PC-9 (cell line): ENCODE data around the gene THSD1. TPM values are rescaled to one million over a fixed set of nuclear protein-coding genes. Genes with fewer than 3 reads are reported as not detected.

Experiments
- BruUV-seq: library from RNA; stranded (reverse); fragments of 400-500 nt; replicated peaks from 2 replicates; lab custom pipeline; 2021; lab: Mats Ljungman, UMichigan
- CTCF ChIA-PET: fragments of 300-600 bp; sonication (Branson Sonifier 250); formaldehyde crosslinking; loops from one replicate; lab custom pipeline; 2022; ENCODE audit warnings: antibody characterized with exemption; lab: Charles Lee
- POLR2A ChIA-PET: fragments of 300-600 bp; sonication (Branson Sonifier 250); formaldehyde crosslinking; loops from one replicate; lab custom pipeline; 2022; ENCODE audit warnings: antibody characterized with exemption; ENCODE audit not compliant: unreplicated experiment; lab: Charles Lee
- DNase-seq, 2 experiments: peaks; one replicate each; pipeline versions ENCODE4 v3.0.0 to v3.0.0-alpha.2; 2015 to 2022; ENCODE audit warnings: mixed read lengths in 1 of 2
- H2AFZ ChIP-seq: fragments of 200-600 bp; sonication (generic); 2 replicates; pipeline ENCODE4 v1.8.1; 2017; ENCODE audit warnings: antibody characterized with exemption
- H3F3A ChIP-seq: fragments of 200-600 bp; sonication (generic); 2 replicates; pipeline ENCODE4 v1.8.1; 2017; ENCODE audit warnings: antibody characterized with exemption, mild to moderate bottlenecking, low read depth; ENCODE audit not compliant: insufficient read depth
- H3K27ac ChIP-seq: fragments of 200-600 bp; sonication (generic); 2 replicates; pipeline ENCODE4 v1.6.1; 2016; ENCODE audit warnings: mixed run types
- H3K27me3 ChIP-seq: fragments of 200-600 bp; sonication (generic); 2 replicates; pipeline ENCODE4 v1.6.1; 2016; ENCODE audit warnings: low read depth, mixed run types; ENCODE audit not compliant: insufficient read depth
- H3K36me3 ChIP-seq: fragments of 200-600 bp; sonication (generic); 2 replicates; pipeline ENCODE4 v1.6.1; 2016; ENCODE audit warnings: low read depth, mixed run types
- H3K4me1 ChIP-seq: fragments of 200-600 bp; sonication (generic); replicated peaks from 2 replicates; pipeline ENCODE4 v1.6.1; 2016; ENCODE audit warnings: mixed run types; ENCODE audit not compliant: insufficient read depth
- H3K4me2 ChIP-seq: fragments of 200-600 bp; sonication (generic); 2 replicates; pipeline ENCODE4 v1.6.1; 2017; ENCODE audit warnings: mixed run types
- H3K4me3 ChIP-seq: fragments of 200-600 bp; sonication (generic); 2 replicates; pipeline ENCODE4 v1.6.1; 2016; ENCODE audit warnings: mixed run types
- H3K79me2 ChIP-seq: fragments of 200-600 bp; sonication (generic); 2 replicates; pipeline ENCODE4 v1.6.1; 2017; ENCODE audit warnings: low read depth, mixed run types
- H3K9me2 ChIP-seq: fragments of 200-600 bp; sonication (generic); 2 replicates; pipeline ENCODE4 v1.8.1; 2017; ENCODE audit warnings: mild to moderate bottlenecking; ENCODE audit not compliant: insufficient read depth
- H3K9me3 ChIP-seq: fragments of 200-600 bp; sonication (generic); 2 replicates; pipeline ENCODE4 v1.8.1; 2016; ENCODE audit warnings: low read depth; ENCODE audit not compliant: insufficient read depth
- H4K20me1 ChIP-seq: fragments of 200-600 bp; sonication (generic); 2 replicates; pipeline ENCODE4 v1.8.1; 2017; ENCODE audit not compliant: insufficient read depth
- EZH2 ChIP-seq: fragments of 200-600 bp; sonication (generic); IDR thresholded peaks from 2 replicates; pipeline ENCODE4 v1.8.0; 2017; ENCODE audit warnings: antibody characterized with exemption, low read depth
- intact Hi-C: fragments of 100-400 bp; cut with micrococcal nuclease; formaldehyde crosslinking; loops from one replicate; pipeline ENCODE4 v1.10.0; 2022; ENCODE audit not compliant: unreplicated experiment
- total RNA-seq: library from RNA; stranded (reverse); gene quantifications from 2 replicates; pipeline ENCODE4 v1.2.3, GENCODE V29; 2021
- TF ChIP-seq, protein P1 (sequence below): fragments of 200-600 bp; sonication (generic); conservative IDR thresholded peaks from 2 replicates; pipeline ENCODE4 v1.6.1; 2017; ENCODE audit warnings: mixed run types, antibody characterized with exemption, mild to moderate bottlenecking, moderate library complexity

The THSD1 gene
- total RNA-seq, 1 experiment from 2014 or later, result 0.33 TPM

DNA sequence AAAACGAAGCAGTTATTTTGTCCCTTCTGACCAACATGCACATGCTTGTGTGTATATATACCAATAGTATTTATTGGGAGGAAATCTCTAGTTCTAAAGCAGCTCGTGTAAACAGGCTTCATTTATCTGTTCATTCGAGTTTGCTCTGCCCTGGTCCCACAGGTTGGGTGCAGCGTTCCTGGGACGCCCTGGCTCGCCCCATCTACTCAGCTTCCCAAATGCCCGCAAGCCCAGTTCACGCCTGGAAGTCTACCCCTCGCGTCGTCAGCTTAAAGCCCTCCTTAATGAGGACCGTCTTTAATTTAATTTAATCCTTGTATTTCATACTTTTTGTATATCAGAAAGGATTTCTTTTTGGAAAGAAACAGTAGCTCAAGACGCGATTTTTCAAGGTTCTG lies 604 bp downstream of the THSD1 start:
- Histone ChIP-seq H3K4me3 (no peak overlapping the region), H3K36me3 (no peaks in the 10 kb centered on the region), H3K27ac (no peak overlapping the region), H3K4me2 (no peak overlapping the region; the same call in 1 of the 2 replicates), H3K4me1 (no peaks in the 10 kb centered on the region), H4K20me1 (no peaks in the 10 kb centered on the region), H3K9me3 (no peaks in the 10 kb centered on the region), H3K27me3 (0 out of 2 replicates have a peak, but pooled peaks cover 4% of the 10 kb centered on the region), H2AFZ (no peak overlapping the region), H3F3A (no peaks in the 10 kb centered on the region; the same call in 1 of the 2 replicates), H3K79me2 (no peaks in the 10 kb centered on the region), H3K9me2 (no peaks in the 10 kb centered on the region)
- DNase-seq, result no peak
- BruUV-seq, result no TSS peak
- CTCF ChIA-PET, result no interaction called here
- POLR2A ChIA-PET, result no interaction called here
- TF ChIP-seq EZH2, result no peak
- TF ChIP-seq, protein P1, sequence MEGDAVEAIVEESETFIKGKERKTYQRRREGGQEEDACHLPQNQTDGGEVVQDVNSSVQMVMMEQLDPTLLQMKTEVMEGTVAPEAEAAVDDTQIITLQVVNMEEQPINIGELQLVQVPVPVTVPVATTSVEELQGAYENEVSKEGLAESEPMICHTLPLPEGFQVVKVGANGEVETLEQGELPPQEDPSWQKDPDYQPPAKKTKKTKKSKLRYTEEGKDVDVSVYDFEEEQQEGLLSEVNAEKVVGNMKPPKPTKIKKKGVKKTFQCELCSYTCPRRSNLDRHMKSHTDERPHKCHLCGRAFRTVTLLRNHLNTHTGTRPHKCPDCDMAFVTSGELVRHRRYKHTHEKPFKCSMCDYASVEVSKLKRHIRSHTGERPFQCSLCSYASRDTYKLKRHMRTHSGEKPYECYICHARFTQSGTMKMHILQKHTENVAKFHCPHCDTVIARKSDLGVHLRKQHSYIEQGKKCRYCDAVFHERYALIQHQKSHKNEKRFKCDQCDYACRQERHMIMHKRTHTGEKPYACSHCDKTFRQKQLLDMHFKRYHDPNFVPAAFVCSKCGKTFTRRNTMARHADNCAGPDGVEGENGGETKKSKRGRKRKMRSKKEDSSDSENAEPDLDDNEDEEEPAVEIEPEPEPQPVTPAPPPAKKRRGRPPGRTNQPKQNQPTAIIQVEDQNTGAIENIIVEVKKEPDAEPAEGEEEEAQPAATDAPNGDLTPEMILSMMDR, result no peak
- intact Hi-C loops, result no loop called here

DNA sequence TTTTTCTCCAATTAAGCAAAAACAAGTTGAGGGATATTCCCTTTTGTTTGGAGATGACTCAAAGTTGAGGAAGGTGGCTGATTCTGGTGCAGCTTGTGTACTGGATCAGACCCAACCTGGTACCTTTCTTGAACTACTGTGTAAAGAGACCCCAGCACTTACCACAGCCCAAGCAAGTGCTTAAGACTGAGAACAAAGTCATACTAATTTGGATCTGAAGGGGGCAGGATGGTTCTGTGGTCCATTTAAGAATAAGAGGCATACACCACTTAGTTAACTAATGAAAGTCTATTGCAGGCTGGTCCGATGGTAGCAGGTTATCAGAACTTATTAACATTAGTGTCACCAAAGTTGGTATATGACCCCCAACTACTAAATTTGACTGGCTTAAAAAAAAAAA lies 6.3 kb downstream of the THSD1 start:
- BruUV-seq, result no TSS peak
- intact Hi-C loops, result no loop called here
- Histone ChIP-seq H3K27me3 (no peaks in the 10 kb centered on the region), H2AFZ (no peak overlapping the region), H3K9me3 (no peaks in the 10 kb centered on the region), H3K9me2 (no peaks in the 10 kb centered on the region), H3K4me2 (no peak overlapping the region), H3K79me2 (no peaks in the 10 kb centered on the region), H3K4me3 (no peak overlapping the region), H3K4me1 (no peaks in the 10 kb centered on the region), H3K27ac (no peak overlapping the region), H3K36me3 (no peaks in the 10 kb centered on the region), H3F3A (no peaks in the 10 kb centered on the region), H4K20me1 (no peaks in the 10 kb centered on the region)
- ChIA-PET POLR2A (no interaction called here), CTCF (no interaction called here)
- TF ChIP-seq EZH2, result no peak
- TF ChIP-seq, protein P1, result no peak
- DNase-seq, result no peak

DNA sequence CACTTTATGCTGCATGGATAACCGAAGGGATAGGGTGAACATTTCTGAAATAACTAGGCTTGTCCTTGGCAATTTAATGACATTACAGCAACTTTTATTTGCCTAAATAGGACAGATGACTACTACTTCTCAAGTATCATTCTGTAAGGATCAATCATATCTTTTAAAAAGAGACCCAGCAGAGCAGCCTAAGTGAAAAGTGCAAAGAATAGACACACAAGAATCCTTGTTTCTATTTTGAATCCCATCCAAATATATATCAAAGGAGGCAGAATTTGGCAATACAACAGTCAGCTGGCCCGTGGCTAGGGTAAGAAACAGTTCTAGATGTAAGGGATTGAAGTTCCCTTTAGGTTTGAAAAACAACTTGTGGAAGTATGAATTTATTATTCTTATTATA lies 6.9 kb downstream of the THSD1 start:
- H3K27me3 ChIP-seq, result no peaks in the 10 kb centered on the region
- H2AFZ ChIP-seq, result no peak overlapping the region
- no peaks in the 10 kb centered on the region for H3K36me3 ChIP-seq
- H3K4me1 ChIP-seq, result no peaks in the 10 kb centered on the region
- H3K79me2 ChIP-seq, result no peaks in the 10 kb centered on the region
- intact Hi-C loops, result no loop called here
- ChIA-PET CTCF (no interaction called here), POLR2A (no interaction called here)
- TF ChIP-seq, protein P1, result no peak
- TF ChIP-seq EZH2, result no peak
- H3K9me3 ChIP-seq, result no peaks in the 10 kb centered on the region
- H3F3A ChIP-seq, result no peaks in the 10 kb centered on the region
- H3K4me3 ChIP-seq, result no peak overlapping the region
- H3K4me2 ChIP-seq, result no peak overlapping the region
- H4K20me1 ChIP-seq, result no peaks in the 10 kb centered on the region
- no peaks in the 10 kb centered on the region for H3K9me2 ChIP-seq
- DNase-seq, result no peak
- no TSS peak for BruUV-seq
- no peak overlapping the region for H3K27ac ChIP-seq
